K562 (cell line): Measurements from ENCODE around the gene NLRP6. TPM values are rescaled to one million over a fixed set of nuclear protein-coding genes. Genes with fewer than 3 reads are reported as not detected.
A peak's percentile ranks its signal among the peaks of the same experiment; 100 is the strongest.

ENCODE experiments used
- ATAC-seq: fragments of 200-7000 bp; cut with Tn5 transposase; 3 replicates; pipeline ENCODE4 v1.9.1; 2020; ENCODE audit warnings: moderate library complexity
- Bru-seq: library from RNA; stranded (reverse); fragments of 400-500 nt; gene quantifications from one replicate; lab custom pipeline; 2021; lab: Mats Ljungman, UMichigan
- BruChase-seq, 2 experiments: library from RNA; stranded (reverse); fragments of 400-500 nt; gene quantifications; one replicate each; lab custom pipeline; 2021; lab: Mats Ljungman, UMichigan
- BruUV-seq: library from RNA; stranded (reverse); fragments of 400-500 nt; replicated peaks from 2 replicates; lab custom pipeline; 2021; lab: Mats Ljungman, UMichigan
- CTCF ChIA-PET: fragments of 300-600 bp; formaldehyde crosslinking; extraction: SDS; loops from one replicate; lab custom pipeline; 2021; ENCODE audit warnings: low intra/inter-chr PET ratio; lab: Yijun Ruan, JAX
- POLR2A ChIA-PET: fragments of 300-600, 350-650 bp; sonication (Branson Sonifier 250); formaldehyde crosslinking; extraction: SDS; loops from one replicate; lab custom pipeline; 2021; ENCODE audit warnings: antibody characterized with exemption, inconsistent platforms; lab: Yijun Ruan, JAX
- DNase-seq, 4 experiments: peaks; one replicate each; pipeline versions ENCODE4 v3.0.0 to v3.0.0-alpha.2; 2011 to 2018; ENCODE audit warnings: low spot score in 3 of 4, mixed read lengths in 3 of 4; ENCODE audit errors: extremely low read depth in 1 of 4
- FAIRE-seq: peaks from 2 replicates; lab custom pipeline; 2011; peaks lifted over from hg19 to GRCh38; lab: Jason Lieb, UNC
- H2AFZ ChIP-seq: 2 replicates; pipeline ENCODE4 v1.6.0; 2011; ENCODE audit warnings: low read depth, low read length, control low read depth, inconsistent platforms
- H3K27ac ChIP-seq: fragments of 200-600 bp; 3 replicates; pipeline ENCODE4 v1.8.0; 2011; ENCODE audit warnings: low read depth, mild to moderate bottlenecking, control low read depth, inconsistent platforms, low read length, moderate library complexity, mixed read lengths; ENCODE audit errors: extremely low read depth
- H3K27me3 ChIP-seq, 2 experiments: fragments of 300-600 bp in 1 of 2; 2 replicates in 1 of 2; 3 replicates in 1 of 2; pipeline versions ENCODE4 v1.6.0 to v1.8.0; 2011; ENCODE audit warnings: inconsistent platforms in 2 of 2, low read length in 2 of 2, mild to moderate bottlenecking in 1 of 2, mixed read lengths in 1 of 2, moderate library complexity in 1 of 2; ENCODE audit not compliant: control insufficient read depth in 2 of 2, insufficient read depth in 2 of 2
- H3K36me3 ChIP-seq: fragments of 300-600 bp; 3 replicates; pipeline ENCODE4 v1.8.0; 2011; ENCODE audit warnings: mild to moderate bottlenecking, low read length, inconsistent platforms; ENCODE audit not compliant: control insufficient read depth, insufficient read depth
- H3K4me1 ChIP-seq, 2 experiments: fragments of 200-600 bp in 1 of 2; replicated peaks in 1 of 2; 2 replicates in 1 of 2; 3 replicates in 1 of 2; pipeline versions ENCODE4 v1.5.1 to v1.8.0; 2011; ENCODE audit warnings: inconsistent platforms in 2 of 2, low read length in 2 of 2, mild to moderate bottlenecking in 1 of 2, mixed read lengths in 1 of 2, moderate library complexity in 1 of 2; ENCODE audit not compliant: control insufficient read depth in 2 of 2, insufficient read depth in 2 of 2
- H3K4me2 ChIP-seq: 2 replicates; pipeline ENCODE4 v1.6.1; 2011; ENCODE audit warnings: low read length, control low read depth, inconsistent platforms, mixed read lengths; ENCODE audit not compliant: insufficient read depth
- H3K4me3 ChIP-seq: fragments of 200-600 bp; sonication (generic), shearing (Covaris generic); 2 replicates; pipeline ENCODE4 v1.5.1; 2016; ENCODE audit warnings: control low read depth, inconsistent platforms
- H3K79me2 ChIP-seq: fragments of 200-600 bp; 3 replicates; pipeline ENCODE4 v1.8.0; 2011; ENCODE audit warnings: low read length, inconsistent platforms; ENCODE audit not compliant: control insufficient read depth, insufficient read depth
- H3K9ac ChIP-seq, 2 experiments: 2 replicates each; pipeline versions ENCODE4 v1.6.0 to v1.6.1; 2011; ENCODE audit warnings: low read depth in 2 of 2, low read length in 2 of 2, control low read depth in 1 of 2, inconsistent platforms in 1 of 2, mild to moderate bottlenecking in 1 of 2, mixed read lengths in 1 of 2; ENCODE audit not compliant: insufficient read depth in 1 of 2
- H3K9me1 ChIP-seq: one replicate; pipeline ENCODE4 v1.6.0; 2011; ENCODE audit warnings: inconsistent platforms, mild to moderate bottlenecking, low read length, moderate library complexity; ENCODE audit not compliant: control insufficient read depth, insufficient read depth
- H3K9me3 ChIP-seq: replicated peaks from 2 replicates; pipeline ENCODE4 v1.5.1; 2011; ENCODE audit warnings: low read depth, low read length, inconsistent platforms; ENCODE audit not compliant: control insufficient read depth, insufficient read depth
- H4K20me1 ChIP-seq: replicated peaks from 2 replicates; pipeline ENCODE4 v1.6.1; 2011; ENCODE audit warnings: low read length, inconsistent platforms, mixed read lengths; ENCODE audit not compliant: control insufficient read depth, insufficient read depth
- HDGF ChIP-seq: fragments of 450-650 bp; IDR thresholded peaks from 2 replicates; pipeline ENCODE4 v1.6.1; 2016
- NFIC ChIP-seq: fragments of 450-650 bp; IDR thresholded peaks from 2 replicates; pipeline ENCODE4 v1.6.1; 2017; ENCODE audit warnings: mild to moderate bottlenecking, inconsistent platforms
- NFIX ChIP-seq: fragments of 250-450 bp; sonication (Bioruptor Pico); IDR thresholded peaks from 2 replicates; pipeline ENCODE4 v1.4.0; 2020; ENCODE audit warnings: low read depth, mild to moderate bottlenecking, moderate library complexity
- NR2C2 ChIP-seq, 2 experiments: fragments of 200-800 bp in 1 of 2; sonication (Bioruptor generic) in 1 of 2; sonication (generic) in 1 of 2; formaldehyde crosslinking in 1 of 2; IDR thresholded peaks; 2 replicates each; pipeline versions ENCODE4 v1.6.1 to v1.8.0; 2016 to 2022; ENCODE audit warnings: mild to moderate bottlenecking in 1 of 2, missing compliant biosample characterization in 1 of 2, missing genetic modification characterization in 1 of 2, missing genetic modification reagents in 1 of 2
- PCBP1 ChIP-seq: fragments of 200-400 bp; formaldehyde crosslinking; IDR thresholded peaks from 2 replicates; pipeline ENCODE4 v1.6.1; 2018; ENCODE audit warnings: mild to moderate bottlenecking, low read depth, low read length; ENCODE audit not compliant: poor library complexity, severe bottlenecking
- POLR2G ChIP-seq: fragments of 200-400 bp; formaldehyde crosslinking; IDR thresholded peaks from 2 replicates; pipeline ENCODE4 v1.6.1; 2017; ENCODE audit warnings: low read depth, mild to moderate bottlenecking, antibody characterized with exemption, low read length, moderate library complexity
- SMAD4 ChIP-seq: fragments of 250-450 bp; sonication (Bioruptor Pico); conservative IDR thresholded peaks from 2 replicates; pipeline ENCODE4 v1.8.0; 2021; ENCODE audit warnings: inconsistent platforms, mild to moderate bottlenecking, moderate library complexity
- U2AF2 ChIP-seq: fragments of 200-400 bp; formaldehyde crosslinking; optimal IDR thresholded peaks from 2 replicates; pipeline ENCODE3; 2017; ENCODE audit warnings: low read depth, mild to moderate bottlenecking, low read length
- ZNF324 ChIP-seq: fragments of 250-450 bp; sonication (Bioruptor Pico); IDR thresholded peaks from 2 replicates; pipeline ENCODE4 v1.4.0; 2020; ENCODE audit warnings: mild to moderate bottlenecking
- ZSCAN32 ChIP-seq: fragments of 450-650 bp; formaldehyde crosslinking; IDR thresholded peaks from 2 replicates; pipeline ENCODE4 v1.4.0; 2020; ENCODE audit warnings: mild to moderate bottlenecking, moderate library complexity
- WGBS: fragments of 100-300 bp; shearing (Covaris generic); methylation state at CpG from one replicate; pipeline ENCODE4 v1.1.6; 2016; ENCODE audit warnings: low coverage, mixed read lengths; ENCODE audit not compliant: insufficient coverage; ENCODE audit errors: missing lambda C conversion rate; 5-methylcytosine and 5-hydroxymethylcytosine counted together
- in situ Hi-C: fragments of 300-500 bp; cut with MboI; formaldehyde crosslinking; loops from 4 replicates; pipeline ENCODE4 v1.15.0; 2018; ENCODE audit warnings: inconsistent platforms, mixed read lengths
- intact Hi-C: fragments of 100-400 bp; cut with micrococcal nuclease; formaldehyde crosslinking; loops from 2 replicates; pipeline ENCODE4 v1.14.2; 2022
- long read RNA-seq, 3 experiments: library from polyadenylated mRNA in 2 of 3; library from RNA in 1 of 3; unstranded in 2 of 3; stranded (forward) in 1 of 3; transcript quantifications; one replicate each; pipeline ENCODE4 v2.0.0, GENCODE V29; 2019 to 2022
- polyA minus RNA-seq, 3 experiments: library from RNA; depleted of rRNA, polyadenylated mRNA; stranded (reverse); fragments of >200 nt; gene quantifications; 2 replicates each; pipeline ENCODE4 v1.2.3, GENCODE V29; 2011
- polyA plus RNA-seq, 8 experiments: library from polyadenylated mRNA; depleted of rRNA in 4 of 8; stranded (reverse) in 5 of 8; unstranded in 3 of 8; fragments of >200 nt; fragmentation: Nextera tagmentation in 2 of 8; fragmentation: Illumina TruSeq in 1 of 8; extraction: Ambion mirVana in 2 of 8; extraction: Trizol in 1 of 8; gene quantifications; 2 replicates each; pipeline versions ENCODE4 v1.2.1 to v1.2.3, GENCODE V29; 2011 to 2014; ENCODE audit warnings: inconsistent platforms in 1 of 8, missing spikeins in 1 of 8
- total RNA-seq, 7 experiments: library from RNA; depleted of rRNA in 6 of 7; stranded (reverse); fragments of >200 nt in 6 of 7; fragmentation: Illumina TruSeq in 2 of 7; extraction: Trizol in 2 of 7; gene quantifications; 2 replicates each; pipeline versions ENCODE4 v1.2.1 to v1.2.3, GENCODE V29; 2011 to 2021; ENCODE audit warnings: low replicate concordance in 1 of 7
- TF ChIP-seq, protein P1 (sequence below): sonication (generic); formaldehyde crosslinking; IDR thresholded peaks from 2 replicates; pipeline ENCODE4 v1.8.1; 2023; ENCODE audit warnings: mild to moderate bottlenecking, missing genetic modification reagents, moderate library complexity
- TF ChIP-seq, protein P2 (sequence below): IDR thresholded peaks from 2 replicates; pipeline ENCODE4 v1.6.1; 2012; ENCODE audit warnings: low read depth, low read length, improper control_type of control experiment, borderline replicate concordance

NLRP6 gene
- total RNA-seq (2011; cell fraction: chromatin; rRNA removed; ENCODE audit: low replicate concordance) = 0.51 TPM in 1 of 2 replicates, not detected in the other
- 0.26 and 0.67 TPM in 2 replicates for total RNA-seq (2011; cell fraction: nucleolus; rRNA removed)
- 0.22 and 0.46 TPM in 2 replicates for total RNA-seq (2011; cell fraction: nucleoplasm; rRNA removed)
- total RNA-seq (2014; rRNA removed) (0.08 and 0.14 TPM in 2 replicates), total RNA-seq (2014; rRNA removed; fragmentation: Illumina TruSeq; extraction: Trizol) (not detected in 2 replicates), total RNA-seq (2015; rRNA removed; fragmentation: Illumina TruSeq; extraction: Trizol) (not detected in 2 replicates), total RNA-seq (2021) (0.18 TPM in 1 of 2 replicates, not detected in the other), polyA plus RNA-seq (2011; rRNA removed) (0.03 TPM in 1 of 2 replicates, not detected in the other), polyA plus RNA-seq (2014; fragmentation: Illumina TruSeq; extraction: Trizol) (not detected in 2 replicates), polyA plus RNA-seq (2014; fragmentation: Nextera tagmentation; extraction: Ambion mirVana) (not detected), polyA plus RNA-seq (2014; rRNA removed) (0.15 and 0.16 TPM in 2 replicates), polyA minus RNA-seq (2011; rRNA and poly(A)+ RNA removed) (not detected in 2 replicates), Bru-seq, nascent RNA (percentile 22 among the genes with signal in this experiment), BruChase-seq, experiment 1, labeled RNA remaining after a 2-hour chase (percentile 32 among the genes with signal in this experiment), BruChase-seq, experiment 2, labeled RNA remaining after a 6-hour chase (percentile 34 among the genes with signal in this experiment)
- polyA plus RNA-seq (2011; cell fraction: cytosol; rRNA removed) = 0.03 TPM in 1 of 2 replicates, not detected in the other
- 0.06 TPM in 2 replicates for polyA plus RNA-seq (2011; cell fraction: nucleus; rRNA removed)
- polyA plus RNA-seq (2012) = 0.42 and 0.73 TPM in 2 replicates
- polyA minus RNA-seq (2011; cell fraction: cytosol; rRNA and poly(A)+ RNA removed) = not detected in 2 replicates
- 0.11 TPM in 1 of 2 replicates, not detected in the other for polyA minus RNA-seq (2011; cell fraction: nucleus; rRNA and poly(A)+ RNA removed)
- long read RNA-seq, experiment 1, partial matches to known transcripts = 0 of 17 reads
- long read RNA-seq, experiment 1, other reads (novel, unspliced or antisense) = 17 of 17 reads
- long read RNA-seq, experiment 2 = 0 reads
- long read RNA-seq, experiment 3, partial matches to known transcripts = 0 of 1 reads
- long read RNA-seq, experiment 3, other reads (novel, unspliced or antisense) = 1 of 1 reads

DNA sequence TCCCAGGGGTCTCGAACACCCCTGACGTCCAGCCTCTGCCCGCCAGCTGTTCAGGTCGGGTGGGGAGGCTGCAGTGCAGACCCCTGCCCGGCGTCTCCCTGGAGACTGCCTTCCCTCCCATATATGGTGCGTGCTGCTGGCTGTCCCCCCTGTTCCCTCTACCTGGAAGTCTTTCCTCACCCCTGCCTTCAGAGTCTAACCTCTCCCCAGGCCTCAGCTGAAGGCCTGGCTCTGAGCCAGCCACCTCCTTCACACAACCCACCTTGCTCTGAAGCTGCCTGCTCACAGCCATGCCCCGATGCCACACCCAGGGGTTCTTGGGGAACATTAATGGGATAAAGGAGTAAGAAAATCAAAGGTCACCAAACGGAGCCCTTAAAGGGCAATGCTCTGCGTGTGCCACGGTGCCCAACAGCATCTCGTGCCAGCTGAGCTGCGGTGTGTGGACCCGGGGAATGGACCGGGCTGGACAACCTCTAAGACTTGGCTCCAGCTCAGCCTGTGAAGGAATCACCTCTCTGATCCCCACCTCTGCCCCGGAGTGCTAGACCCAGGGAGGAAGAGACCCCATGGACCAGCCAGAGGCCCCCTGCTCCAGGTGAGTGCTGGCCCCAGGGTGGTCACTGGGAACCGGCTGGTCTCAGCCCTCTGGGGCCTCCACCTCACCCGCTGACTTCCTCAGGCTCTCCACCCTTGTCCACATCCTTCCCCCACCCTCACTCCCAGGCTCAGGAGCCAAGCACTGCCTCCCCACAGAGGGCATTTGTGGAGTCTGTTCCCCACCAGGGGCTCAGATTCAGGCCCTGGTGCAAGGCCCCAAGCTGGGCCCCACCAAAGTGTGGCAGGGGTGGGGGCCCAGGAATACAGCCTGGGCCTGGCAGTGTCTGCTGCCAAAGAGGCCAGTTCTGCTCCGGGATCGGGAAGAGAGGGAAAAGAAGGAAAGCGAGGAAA is at the start of gene NLRP6:
Gene NLRP6 (plus strand): TSS at position 407 of the 951 bp plus-strand sequence. CDS start 163 bp downstream, at position 570.
- Histone ChIP-seq H3K4me2 (peak within 1 kb of the TSS; percentile 33), H2AFZ (peak within 1 kb of the TSS; percentile 29; the same call in 1 of the 2 replicates), H3K27me3 (no peaks in the 10 kb centered on the region), H3K9ac (peak within 1 kb of the TSS; percentile 45 to 88; a peak in 3 of 4 replicates), H3K4me3 (no peak within 1 kb of the TSS), H4K20me1 (no peaks in the 10 kb centered on the region), H3K79me2 (no peaks in the 10 kb centered on the region), H3K36me3 (no peaks in the 10 kb centered on the region), H3K9me3 (peaks cover 12% of the 10 kb centered on the region), H3K9me1 (no peaks in the 10 kb centered on the region), H3K4me1 (peaks cover 15 to 35% of the 10 kb centered on the region in 2 experiments), H3K27ac (peak within 1 kb of the TSS; percentile 78)
- in situ Hi-C loops = no loop called here
- no peak for FAIRE-seq
- ChIA-PET POLR2A (interaction anchor here (0.5 to 2.0 kb wide), 4 partner anchors 10 to 81 kb away, joined by 3 to 14 read pairs (median 4); no protein-coding TSS in a partner anchor), CTCF (no interaction called here)
- intact Hi-C loops = no loop called here
- 73% methylated on average over 20 of the region's 21 CpGs for WGBS
- ATAC-seq = peak; percentile 39
- no TSS peak for BruUV-seq
- no peak for DNase-seq
- TF ChIP-seq, protein P1, sequence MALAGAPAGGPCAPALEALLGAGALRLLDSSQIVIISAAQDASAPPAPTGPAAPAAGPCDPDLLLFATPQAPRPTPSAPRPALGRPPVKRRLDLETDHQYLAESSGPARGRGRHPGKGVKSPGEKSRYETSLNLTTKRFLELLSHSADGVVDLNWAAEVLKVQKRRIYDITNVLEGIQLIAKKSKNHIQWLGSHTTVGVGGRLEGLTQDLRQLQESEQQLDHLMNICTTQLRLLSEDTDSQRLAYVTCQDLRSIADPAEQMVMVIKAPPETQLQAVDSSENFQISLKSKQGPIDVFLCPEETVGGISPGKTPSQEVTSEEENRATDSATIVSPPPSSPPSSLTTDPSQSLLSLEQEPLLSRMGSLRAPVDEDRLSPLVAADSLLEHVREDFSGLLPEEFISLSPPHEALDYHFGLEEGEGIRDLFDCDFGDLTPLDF = no peak
- TF ChIP-seq, protein P2, sequence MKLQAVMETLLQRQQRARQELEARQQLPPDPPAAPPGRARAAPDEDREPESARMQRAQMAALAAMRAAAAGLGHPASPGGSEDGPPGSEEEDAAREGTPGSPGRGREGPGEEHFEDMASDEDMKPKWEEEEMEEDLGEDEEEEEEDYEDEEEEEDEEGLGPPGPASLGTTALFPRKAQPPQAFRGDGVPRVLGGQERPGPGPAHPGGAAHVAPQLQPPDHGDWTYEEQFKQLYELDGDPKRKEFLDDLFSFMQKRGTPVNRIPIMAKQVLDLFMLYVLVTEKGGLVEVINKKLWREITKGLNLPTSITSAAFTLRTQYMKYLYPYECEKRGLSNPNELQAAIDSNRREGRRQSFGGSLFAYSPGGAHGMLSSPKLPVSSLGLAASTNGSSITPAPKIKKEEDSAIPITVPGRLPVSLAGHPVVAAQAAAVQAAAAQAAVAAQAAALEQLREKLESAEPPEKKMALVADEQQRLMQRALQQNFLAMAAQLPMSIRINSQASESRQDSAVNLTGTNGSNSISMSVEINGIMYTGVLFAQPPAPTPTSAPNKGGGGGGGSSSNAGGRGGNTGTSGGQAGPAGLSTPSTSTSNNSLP = no peak
- TF ChIP-seq SMAD4 (CRISPR knock-in tag) (0 out of 2 replicates have a peak, but pooled peaks have one; percentile 26), HDGF (no peak), NR2C2 (CRISPR knock-in tag; IDR thresholded peaks at IDR 0.05) (no peak), NR2C2 (tag; IDR thresholded peaks at IDR 0.05) (peak; percentile 47; the same call in 1 of the 2 replicates), NFIC (peak; percentile 82), PCBP1 (no peak), ZSCAN32 (CRISPR knock-in tag) (0 out of 2 replicates have a peak, but pooled peaks have one; percentile 10), POLR2G (peak; percentile 45; the same call in 1 of the 2 replicates), NFIX (CRISPR knock-in tag) (peak; percentile 20; the same call in 1 of the 2 replicates), ZNF324 (CRISPR knock-in tag) (no peak), U2AF2 (no peak)
